IMR-90 (cell line): ENCODE measurements around the gene RAB25. TPM values are rescaled to one million over a fixed set of nuclear protein-coding genes. Genes with fewer than 3 reads are reported as not detected.

Experiments
- ATAC-seq: fragments of 200-7000 bp; cut with Tn5 transposase; 2 replicates; pipeline ENCODE4 v1.9.1; 2020; ENCODE audit warnings: low read depth, mild to moderate bottlenecking, moderate library complexity
- BruUV-seq: library from RNA; stranded (reverse); fragments of 400-500 nt; replicated peaks from 2 replicates; lab custom pipeline; 2021; lab: Mats Ljungman, UMichigan
- CTCF ChIA-PET: fragments of 300-600 bp; formaldehyde crosslinking; extraction: SDS; loops from one replicate; lab custom pipeline; 2021; ENCODE audit warnings: antibody characterized with exemption; lab: Yijun Ruan, JAX
- POLR2A ChIA-PET: fragments of 300-600 bp; sonication (Branson Sonifier 250); formaldehyde crosslinking; loops from one replicate; lab custom pipeline; 2022; ENCODE audit warnings: antibody characterized with exemption; ENCODE audit not compliant: unreplicated experiment; lab: Charles Lee
- DNase-seq: peaks from one replicate; pipeline ENCODE4 v3.0.0; 2013
- H2AFZ ChIP-seq: replicated peaks from 2 replicates; pipeline ENCODE3; 2013; ENCODE audit warnings: low read length, mild to moderate bottlenecking; ENCODE audit not compliant: poor library complexity
- H2AK5ac ChIP-seq: 2 replicates; pipeline ENCODE4 v1.6.1; 2013; ENCODE audit warnings: low read depth, low read length, inconsistent platforms
- H2AK9ac ChIP-seq: replicated peaks from 2 replicates; pipeline ENCODE3; 2013; ENCODE audit warnings: mild to moderate bottlenecking, low read depth, low read length, moderate library complexity; ENCODE audit not compliant: poor library complexity
- H2BK120ac ChIP-seq: 2 replicates; pipeline ENCODE4 v1.6.1; 2013; ENCODE audit warnings: low read depth, low read length, inconsistent platforms
- H2BK15ac ChIP-seq: 3 replicates; pipeline ENCODE4 v1.6.1; 2013; ENCODE audit warnings: low read depth, low read length, inconsistent platforms
- H2BK20ac ChIP-seq: 2 replicates; pipeline ENCODE4 v1.6.1; 2013; ENCODE audit warnings: low read depth, mild to moderate bottlenecking, inconsistent platforms, low read length, moderate library complexity
- H2BK5ac ChIP-seq: 2 replicates; pipeline ENCODE4 v1.6.1; 2013; ENCODE audit warnings: mild to moderate bottlenecking, low read depth, low read length, inconsistent platforms; ENCODE audit not compliant: poor library complexity, severe bottlenecking
- H3K14ac ChIP-seq: replicated peaks from 2 replicates; pipeline ENCODE4 v1.6.1; 2013; ENCODE audit warnings: low read depth, low read length, inconsistent platforms
- H3K18ac ChIP-seq: 2 replicates; pipeline ENCODE4 v1.6.1; 2013; ENCODE audit warnings: low read depth, low read length, control low read depth
- H3K23ac ChIP-seq: 2 replicates; pipeline ENCODE4 v1.6.1; 2013; ENCODE audit warnings: low read depth, low read length, inconsistent platforms
- H3K27ac ChIP-seq: 2 replicates; pipeline ENCODE4 v1.5.1; 2013; ENCODE audit warnings: mild to moderate bottlenecking, control low read depth, low read length; ENCODE audit not compliant: insufficient read depth
- H3K27me3 ChIP-seq: 2 replicates; pipeline ENCODE4 v1.6.1; 2013; ENCODE audit warnings: low read length; ENCODE audit not compliant: control insufficient read depth, insufficient read depth
- H3K36me3 ChIP-seq: 2 replicates; pipeline ENCODE4 v1.6.1; 2013; ENCODE audit warnings: low read length, mixed read lengths; ENCODE audit not compliant: control insufficient read depth, insufficient read depth
- H3K4ac ChIP-seq: 2 replicates; pipeline ENCODE4 v1.6.1; 2013; ENCODE audit warnings: low read depth, low read length, inconsistent platforms
- H3K4me1 ChIP-seq: 2 replicates; pipeline ENCODE4 v1.6.1; 2013; ENCODE audit warnings: low read length, mixed read lengths; ENCODE audit not compliant: control insufficient read depth, insufficient read depth
- H3K4me2 ChIP-seq: 2 replicates; pipeline ENCODE4 v1.6.1; 2013; ENCODE audit warnings: low read depth, mild to moderate bottlenecking, control low read depth, low read length, moderate library complexity
- H3K4me3 ChIP-seq: 2 replicates; pipeline ENCODE4 v1.5.1; 2013; ENCODE audit warnings: low read depth, mild to moderate bottlenecking, control low read depth, low read length, moderate library complexity; ENCODE audit not compliant: insufficient read depth
- H3K56ac ChIP-seq: 2 replicates; pipeline ENCODE4 v1.6.1; 2013; ENCODE audit warnings: low read length, inconsistent platforms; ENCODE audit not compliant: insufficient read depth; ENCODE audit errors: extremely low read depth
- H3K79me1 ChIP-seq, 2 experiments: 2 replicates each; pipeline ENCODE4 v1.6.1; 2013; ENCODE audit warnings: low read length in 2 of 2, inconsistent platforms in 1 of 2, low read depth in 1 of 2
- H3K9ac ChIP-seq: 2 replicates; pipeline ENCODE4 v1.6.1; 2013; ENCODE audit warnings: low read depth, low read length, control low read depth
- H3K9me1 ChIP-seq: 2 replicates; pipeline ENCODE4 v1.6.1; 2013; ENCODE audit warnings: low read length, inconsistent platforms; ENCODE audit not compliant: insufficient read depth
- H3K9me3 ChIP-seq: 2 replicates; pipeline ENCODE4 v1.6.1; 2013; ENCODE audit warnings: low read length; ENCODE audit not compliant: control insufficient read depth, insufficient read depth
- H4K20me1 ChIP-seq: 2 replicates; pipeline ENCODE4 v1.6.1; 2013; ENCODE audit warnings: low read length, inconsistent platforms; ENCODE audit not compliant: insufficient read depth
- H4K5ac ChIP-seq: 2 replicates; pipeline ENCODE4 v1.6.1; 2013; ENCODE audit warnings: mild to moderate bottlenecking, low read depth, low read length, control low read depth
- H4K8ac ChIP-seq, 2 experiments: 2 replicates each; pipeline ENCODE4 v1.6.1; 2013; ENCODE audit warnings: low read depth in 2 of 2, low read length in 2 of 2, control low read depth in 1 of 2, inconsistent platforms in 1 of 2
- H4K91ac ChIP-seq: 2 replicates; pipeline ENCODE4 v1.6.1; 2013; ENCODE audit warnings: low read depth, low read length, inconsistent platforms; ENCODE audit not compliant: insufficient read depth
- CEBPB ChIP-seq: IDR thresholded peaks from 2 replicates; pipeline ENCODE4 v1.6.1; 2012; ENCODE audit warnings: low read depth, low read length, improper control_type of control experiment
- MAFK ChIP-seq: IDR thresholded peaks from 2 replicates; pipeline ENCODE4 v1.6.1; 2012; ENCODE audit warnings: low read depth, low read length, improper control_type of control experiment
- MXI1 ChIP-seq: IDR thresholded peaks from 2 replicates; pipeline ENCODE4 v1.6.1; 2012; ENCODE audit warnings: low read depth, mild to moderate bottlenecking, low read length, moderate library complexity, borderline replicate concordance
- NFE2L2 ChIP-seq: fragments of 150-350 bp; IDR thresholded peaks from 2 replicates; pipeline ENCODE4 v1.6.1; 2016; ENCODE audit warnings: low read depth, mild to moderate bottlenecking, low read length
- RCOR1 ChIP-seq: IDR thresholded peaks from 2 replicates; pipeline ENCODE4 v1.6.1; 2012; ENCODE audit warnings: mild to moderate bottlenecking, low read length, improper control_type of control experiment; ENCODE audit not compliant: insufficient replicate concordance
- RFX5 ChIP-seq: IDR thresholded peaks from 2 replicates; pipeline ENCODE4 v1.8.0; 2012; ENCODE audit warnings: low read depth, mild to moderate bottlenecking, low read length, moderate library complexity
- SMC3 ChIP-seq: fragments of 150-350 bp; IDR thresholded peaks from 2 replicates; pipeline ENCODE4 v1.6.1; 2016; ENCODE audit warnings: low read depth, mild to moderate bottlenecking, antibody characterized with exemption, low read length, moderate library complexity
- WGBS, 2 experiments: methylation state at CpG; one replicate each; pipeline versions ENCODE4 v1.1.5 to v1.1.7; 2013; ENCODE audit warnings: missing lambda C conversion rate in 2 of 2; ENCODE audit not compliant: insufficient read length in 1 of 2; ENCODE audit errors: extremely low coverage in 2 of 2; 5-methylcytosine and 5-hydroxymethylcytosine counted together
- dilution Hi-C: fragments of 300-500 bp; cut with HindIII; formaldehyde crosslinking; loops from one replicate; pipeline ENCODE4 v1.14.3; 2018; ENCODE audit warnings: low sequenced_read_pairs; ENCODE audit not compliant: unreplicated experiment
- in situ Hi-C: fragments of 300-500 bp; cut with MboI; formaldehyde crosslinking; loops from 3 replicates; pipeline ENCODE4 v1.14.3; 2019; ENCODE audit warnings: low sequenced_read_pairs, inconsistent platforms, mixed read lengths
- intact Hi-C: fragments of 100-400 bp; cut with micrococcal nuclease; formaldehyde crosslinking; loops from 2 replicates; pipeline ENCODE4 v1.10.0; 2022
- polyA plus RNA-seq, 3 experiments: library from polyadenylated mRNA; depleted of rRNA; stranded (reverse); fragments of >200 nt; gene quantifications; 2 replicates each; pipeline ENCODE4 v1.2.3, GENCODE V29; 2012; ENCODE audit warnings: low replicate concordance in 1 of 3
- total RNA-seq: library from RNA; depleted of rRNA; stranded (reverse); fragments of >200 nt; gene quantifications from 2 replicates; pipeline ENCODE4 v1.2.3, GENCODE V29; 2012

The RAB25 gene
- total and polyA plus RNA-seq, 2 of the 4 experiments (the other 2 are of a cell fraction) = not detected

- TF ChIP-seq SMC3 = no peak
Measured at GRCh38 chr1:156080241-156080862, 19.4 kb downstream of the RAB25 start (continued).

GRCh38 chr1:156080863-156081179, 19.9 kb downstream of the RAB25 start:
- Histone ChIP-seq H3K27me3 (no peaks in the 10 kb centered on the region), H2BK15ac (no peak overlapping the region), H3K18ac (no peak overlapping the region; the same call in 1 of the 2 replicates), H3K36me3 (peaks cover 20% of the 10 kb centered on the region), H4K8ac (peak overlapping the region; percentile 76 to 91; a peak in 3 of 4 replicates), H4K91ac (peak overlapping the region; percentile 87), H3K9me1 (peaks cover 10% of the 10 kb centered on the region), H3K23ac (peak overlapping the region; percentile 46; the same call in 1 of the 2 replicates), H3K56ac (peak overlapping the region; percentile 71; the same call in 1 of the 2 replicates), H2BK5ac (no peak overlapping the region), H2BK20ac (no peak overlapping the region), H3K14ac (peak overlapping the region; percentile 89), H2AK5ac (peak overlapping the region; percentile 96), H4K5ac (peak overlapping the region; percentile 35; the same call in 1 of the 2 replicates), H3K4me2 (peak overlapping the region; percentile 92), H3K9ac (peak overlapping the region; percentile 94), H3K4me1 (peaks cover 18% of the 10 kb centered on the region), H3K79me1 (peaks cover 34 to 89% of the 10 kb centered on the region in 2 experiments), H4K20me1 (peaks cover 24% of the 10 kb centered on the region), H3K4ac (peak overlapping the region; percentile 89), H2AFZ (peak overlapping the region; percentile 87), H3K9me3 (no peaks in the 10 kb centered on the region), H2BK120ac (peak overlapping the region; percentile 19; the same call in 1 of the 2 replicates), H3K4me3 (peak overlapping the region; percentile 71), H2AK9ac (peak overlapping the region; percentile 98), H3K27ac (peak overlapping the region; percentile 91)
- dilution Hi-C loops = no loop called here
- in situ Hi-C loops = no loop called here
- ChIA-PET POLR2A (no interaction called here), CTCF (interaction anchor here (0.6 kb wide), 1 partner anchor 20 kb away, joined by 4 read pairs; no protein-coding TSS in a partner anchor)
- TF ChIP-seq SMC3 (no peak), CEBPB (no peak), MXI1 (no peak), MAFK (no peak), RFX5 (no peak), NFE2L2 (no peak), RCOR1 (no peak)
- intact Hi-C loops = no loop called here
- WGBS, 2 experiments = 0% methylated on average over 1 of the region's 4 CpGs; no CpG with 5 or more reads in 1 of the 2 experiments
- DNase-seq = no peak
- peak; percentile 4 for ATAC-seq
- BruUV-seq = no TSS peak
